ENCODE data around the gene PCOLCE2. TPM values are rescaled to one million over a fixed set of nuclear protein-coding genes. Genes with fewer than 3 reads are reported as not detected.

The PCOLCE2 gene
- total RNA-seq, 1 experiment from 2014 or later = 0.34 TPM

DNA sequence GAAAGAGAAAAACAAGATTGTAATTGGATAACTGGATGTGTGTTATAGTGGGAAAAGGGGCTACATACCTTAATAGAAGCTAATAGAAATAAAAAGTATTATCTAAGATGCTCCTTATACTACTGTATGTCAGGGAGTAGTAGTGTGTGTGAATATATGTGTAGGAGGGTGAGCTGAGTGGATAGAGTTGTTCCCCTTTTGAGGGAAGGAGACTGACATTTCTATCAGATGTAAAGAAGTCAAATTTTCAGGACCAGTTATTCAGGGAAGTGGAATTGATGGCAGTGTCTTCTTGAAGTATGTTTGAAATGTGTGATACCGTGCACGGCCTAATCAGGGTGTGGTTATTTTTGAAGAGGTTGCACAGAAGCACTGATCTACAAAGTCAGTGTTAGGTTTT is 49.1 kb downstream of the PCOLCE2 start:
- ChIA-PET POLR2A (no interaction called here), CTCF (no interaction called here)
- BruUV-seq (replicated peaks) = no TSS peak

DNA sequence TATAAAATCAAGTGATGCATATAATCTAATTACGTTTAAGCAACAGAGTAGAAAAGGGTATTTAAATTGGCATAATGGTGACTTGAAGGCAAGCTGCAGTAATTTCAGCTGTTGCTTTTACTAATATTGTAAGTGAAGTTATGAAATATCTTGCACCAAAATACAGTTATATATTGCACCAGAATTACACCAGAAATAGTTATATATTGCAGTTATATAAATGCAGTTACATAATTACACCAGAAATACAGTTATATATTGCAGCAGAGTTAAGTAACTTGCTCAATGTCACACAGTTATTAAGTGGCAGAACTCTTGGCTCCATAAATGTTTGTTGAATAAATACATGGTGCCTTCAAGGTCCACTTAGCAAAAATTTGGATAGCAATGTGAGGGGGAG is 51.4 kb downstream of the PCOLCE2 start:
- no peaks in the 10 kb centered on the region for H3K36me3 Mint-ChIP-seq (ENCODE audit: insufficient read depth, unreplicated experiment)
- no TSS peak for BruUV-seq (replicated peaks)
- peaks cover 9% of the 10 kb centered on the region for H3K27me3 Mint-ChIP-seq (ENCODE audit: insufficient read depth, unreplicated experiment)
- no peaks in the 10 kb centered on the region for H3K36me3 ChIP-seq (ENCODE audit: control insufficient read depth, insufficient read depth, low read length)
- H3K4me3 Mint-ChIP-seq (ENCODE audit: unreplicated experiment) = no peak overlapping the region
- no peaks in the 10 kb centered on the region for H3K4me1 ChIP-seq
- no peaks in the 10 kb centered on the region for H3K4me1 Mint-ChIP-seq (ENCODE audit: low read depth, unreplicated experiment)
- no peak for DNase-seq
- no peaks in the 10 kb centered on the region; the same call in 1 of the 2 replicates for H3K9me3 ChIP-seq
- H3K9me3 Mint-ChIP-seq (ENCODE audit: unreplicated experiment) = no peaks in the 10 kb centered on the region
- no peaks in the 10 kb centered on the region for H3K27me3 ChIP-seq (replicated peaks; ENCODE audit: control insufficient read depth, insufficient read depth, low read length)
- TF ChIP-seq, protein P1, sequence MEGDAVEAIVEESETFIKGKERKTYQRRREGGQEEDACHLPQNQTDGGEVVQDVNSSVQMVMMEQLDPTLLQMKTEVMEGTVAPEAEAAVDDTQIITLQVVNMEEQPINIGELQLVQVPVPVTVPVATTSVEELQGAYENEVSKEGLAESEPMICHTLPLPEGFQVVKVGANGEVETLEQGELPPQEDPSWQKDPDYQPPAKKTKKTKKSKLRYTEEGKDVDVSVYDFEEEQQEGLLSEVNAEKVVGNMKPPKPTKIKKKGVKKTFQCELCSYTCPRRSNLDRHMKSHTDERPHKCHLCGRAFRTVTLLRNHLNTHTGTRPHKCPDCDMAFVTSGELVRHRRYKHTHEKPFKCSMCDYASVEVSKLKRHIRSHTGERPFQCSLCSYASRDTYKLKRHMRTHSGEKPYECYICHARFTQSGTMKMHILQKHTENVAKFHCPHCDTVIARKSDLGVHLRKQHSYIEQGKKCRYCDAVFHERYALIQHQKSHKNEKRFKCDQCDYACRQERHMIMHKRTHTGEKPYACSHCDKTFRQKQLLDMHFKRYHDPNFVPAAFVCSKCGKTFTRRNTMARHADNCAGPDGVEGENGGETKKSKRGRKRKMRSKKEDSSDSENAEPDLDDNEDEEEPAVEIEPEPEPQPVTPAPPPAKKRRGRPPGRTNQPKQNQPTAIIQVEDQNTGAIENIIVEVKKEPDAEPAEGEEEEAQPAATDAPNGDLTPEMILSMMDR (IDR thresholded peaks at IDR 0.05; ENCODE audit: insufficient read depth in 1 of 2, low read depth in 1 of 2, low read length in 1 of 2, severe bottlenecking in 1 of 2, unreplicated experiment in 1 of 2) = no peak
- POLR2A ChIA-PET = no interaction called here
- no peak overlapping the region for H3K27ac Mint-ChIP-seq (ENCODE audit: unreplicated experiment)
- H3K4me3 ChIP-seq (ENCODE audit: low read depth, low read length) = no peak overlapping the region
- CTCF ChIA-PET = no interaction called here
- intact Hi-C loops (cut with micrococcal nuclease; ENCODE audit: unreplicated experiment) = no loop called here

More for the DNA sequence above, 49.1 kb downstream of the PCOLCE2 start:
- no peak for DNase-seq
- Mint-ChIP-seq H3K27ac (ENCODE audit: unreplicated experiment) (no peak overlapping the region), H3K9me3 (ENCODE audit: unreplicated experiment) (no peaks in the 10 kb centered on the region), H3K4me1 (ENCODE audit: low read depth, unreplicated experiment) (no peaks in the 10 kb centered on the region), H3K4me3 (ENCODE audit: unreplicated experiment) (no peak overlapping the region), H3K36me3 (ENCODE audit: insufficient read depth, unreplicated experiment) (no peaks in the 10 kb centered on the region), H3K27me3 (ENCODE audit: insufficient read depth, unreplicated experiment) (peaks cover 7% of the 10 kb centered on the region)
- Histone ChIP-seq H3K27me3 (replicated peaks; ENCODE audit: control insufficient read depth, insufficient read depth, low read length) (no peaks in the 10 kb centered on the region), H3K9me3 (no peaks in the 10 kb centered on the region; the same call in 1 of the 2 replicates), H3K4me1 (no peaks in the 10 kb centered on the region), H3K36me3 (ENCODE audit: control insufficient read depth, insufficient read depth, low read length) (no peaks in the 10 kb centered on the region), H3K4me3 (ENCODE audit: low read depth, low read length) (no peak overlapping the region)
- intact Hi-C loops (cut with micrococcal nuclease; ENCODE audit: unreplicated experiment) = no loop called here
- TF ChIP-seq, protein P1 (IDR thresholded peaks at IDR 0.05; ENCODE audit: insufficient read depth in 1 of 2, low read depth in 1 of 2, low read length in 1 of 2, severe bottlenecking in 1 of 2, unreplicated experiment in 1 of 2) = no peak

DNA sequence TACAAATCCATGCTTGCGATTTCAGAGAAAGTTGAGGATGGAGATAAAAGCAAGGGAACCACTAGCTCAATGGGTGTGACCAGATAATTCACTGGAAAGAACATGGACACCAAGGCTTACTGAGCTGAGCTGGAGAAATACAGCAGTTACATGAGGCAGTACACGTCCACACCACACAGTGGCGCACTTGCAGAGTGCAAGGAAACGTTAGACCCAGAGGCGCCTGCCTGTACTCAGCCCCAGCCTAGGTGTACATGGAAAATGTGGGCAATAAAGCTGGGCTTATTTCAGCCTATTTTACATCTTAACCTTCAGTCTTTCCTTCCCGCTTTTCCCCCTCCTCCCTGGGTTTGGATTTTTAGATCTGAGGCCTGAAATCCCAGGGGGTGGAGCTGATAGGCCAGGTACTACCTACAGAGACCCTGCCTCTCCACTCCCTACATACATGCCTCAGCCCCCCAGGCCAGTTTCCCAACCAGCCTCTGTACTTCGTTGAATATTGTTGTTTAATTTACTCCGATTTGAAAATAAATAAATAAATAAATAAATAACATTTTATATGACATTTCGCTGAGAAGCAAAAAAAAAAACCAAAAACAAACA is 60.1 kb downstream of the PCOLCE2 start:
- no peaks in the 10 kb centered on the region for H3K9me3 ChIP-seq
- intact Hi-C loops (cut with micrococcal nuclease; ENCODE audit: unreplicated experiment) = loop anchor here (1.0 to 2.0 kb wide), 4 partner anchors 76 to 242 kb away; no protein-coding TSS in a partner anchor
- Mint-ChIP-seq H3K4me1 (ENCODE audit: low read depth, unreplicated experiment) (no peaks in the 10 kb centered on the region), H3K27ac (ENCODE audit: unreplicated experiment) (no peak overlapping the region), H3K4me3 (ENCODE audit: unreplicated experiment) (no peak overlapping the region), H3K9me3 (ENCODE audit: unreplicated experiment) (no peaks in the 10 kb centered on the region), H3K27me3 (ENCODE audit: insufficient read depth, unreplicated experiment) (peaks cover 2% of the 10 kb centered on the region), H3K36me3 (ENCODE audit: insufficient read depth, unreplicated experiment) (no peaks in the 10 kb centered on the region)
- CTCF ChIA-PET = interaction anchor here (0.6 to 1.4 kb wide), 11 partner anchors 11 to 257 kb away, joined by 3 to 5 read pairs (median 3); partner anchors contain the start of gene U2SURP
- DNase-seq = peak; percentile 78
- no peaks in the 10 kb centered on the region for H3K36me3 ChIP-seq (ENCODE audit: control insufficient read depth, insufficient read depth, low read length)
- no peaks in the 10 kb centered on the region for H3K4me1 ChIP-seq
- no peak overlapping the region for H3K4me3 ChIP-seq (ENCODE audit: low read depth, low read length)
- no peaks in the 10 kb centered on the region for H3K27me3 ChIP-seq (replicated peaks; ENCODE audit: control insufficient read depth, insufficient read depth, low read length)
- BruUV-seq (replicated peaks) = no TSS peak
- TF ChIP-seq, protein P1 (IDR thresholded peaks at IDR 0.05; ENCODE audit: insufficient read depth in 1 of 2, low read depth in 1 of 2, low read length in 1 of 2, severe bottlenecking in 1 of 2, unreplicated experiment in 1 of 2) = peak; percentile 79 to 84
- POLR2A ChIA-PET = no interaction called here

Data from Caco-2 (cell line).